ENCODE measurements around the gene CARS2.
A peak's percentile ranks its signal among the peaks of the same experiment; 100 is the strongest.
"Not testable (repeated sequence)": the region's sequence is repeated elsewhere in the genome, so short reads cannot be mapped to it uniquely, and the experiment has no call there.

The CARS2 gene

DNA sequence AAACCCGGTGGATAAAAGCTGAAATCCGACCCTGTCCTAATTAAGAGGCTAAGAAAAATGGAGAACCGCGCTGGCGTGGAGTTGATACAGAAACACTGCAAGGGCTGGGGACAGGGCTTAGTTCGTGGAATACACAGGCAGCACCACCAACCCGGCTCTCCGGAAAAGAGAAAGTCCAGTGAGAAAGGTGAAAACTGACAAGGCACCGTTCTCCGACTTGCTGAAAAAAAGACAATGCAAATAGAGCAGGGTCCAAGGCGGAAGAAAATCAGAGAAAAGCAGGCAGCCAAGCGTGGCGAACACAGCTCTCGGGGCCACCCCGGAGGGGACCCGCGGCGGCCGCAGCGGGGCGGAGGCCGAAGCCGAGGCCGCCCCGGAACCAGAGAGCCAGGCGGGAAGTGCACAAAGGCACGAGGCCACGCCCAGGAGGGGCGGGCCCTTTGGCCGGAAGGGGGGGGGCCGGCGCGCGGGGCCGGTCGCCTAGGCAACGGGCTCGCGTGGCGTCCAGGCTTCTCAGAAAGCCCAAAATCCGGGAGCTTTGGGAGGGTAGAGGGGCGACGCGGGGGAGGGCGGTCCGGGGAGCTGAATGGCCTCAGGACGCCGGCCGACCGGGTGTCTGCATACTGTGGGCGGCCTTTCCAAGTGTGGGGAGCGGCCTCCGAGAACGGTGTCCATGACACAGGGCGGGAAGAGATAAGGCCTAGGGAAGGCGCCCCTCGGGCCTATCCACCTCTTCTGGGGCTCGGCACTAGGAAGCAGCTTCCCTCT, 6.3 kb upstream of the CARS2 start:
- peak; percentile 94 for DNase-seq (ENCODE audit: low spot score)
- TF ChIP-seq, protein P1, sequence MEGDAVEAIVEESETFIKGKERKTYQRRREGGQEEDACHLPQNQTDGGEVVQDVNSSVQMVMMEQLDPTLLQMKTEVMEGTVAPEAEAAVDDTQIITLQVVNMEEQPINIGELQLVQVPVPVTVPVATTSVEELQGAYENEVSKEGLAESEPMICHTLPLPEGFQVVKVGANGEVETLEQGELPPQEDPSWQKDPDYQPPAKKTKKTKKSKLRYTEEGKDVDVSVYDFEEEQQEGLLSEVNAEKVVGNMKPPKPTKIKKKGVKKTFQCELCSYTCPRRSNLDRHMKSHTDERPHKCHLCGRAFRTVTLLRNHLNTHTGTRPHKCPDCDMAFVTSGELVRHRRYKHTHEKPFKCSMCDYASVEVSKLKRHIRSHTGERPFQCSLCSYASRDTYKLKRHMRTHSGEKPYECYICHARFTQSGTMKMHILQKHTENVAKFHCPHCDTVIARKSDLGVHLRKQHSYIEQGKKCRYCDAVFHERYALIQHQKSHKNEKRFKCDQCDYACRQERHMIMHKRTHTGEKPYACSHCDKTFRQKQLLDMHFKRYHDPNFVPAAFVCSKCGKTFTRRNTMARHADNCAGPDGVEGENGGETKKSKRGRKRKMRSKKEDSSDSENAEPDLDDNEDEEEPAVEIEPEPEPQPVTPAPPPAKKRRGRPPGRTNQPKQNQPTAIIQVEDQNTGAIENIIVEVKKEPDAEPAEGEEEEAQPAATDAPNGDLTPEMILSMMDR (IDR thresholded peaks at IDR 0.05; ENCODE audit: extremely low read depth, insufficient read depth, missing control alignments), result no peak
- in situ Hi-C loops (cut with MboI; ENCODE audit: low pct_unique_long_range_greater_than_20kb, low sequenced_read_pairs, unreplicated experiment), result no loop called here

DNA sequence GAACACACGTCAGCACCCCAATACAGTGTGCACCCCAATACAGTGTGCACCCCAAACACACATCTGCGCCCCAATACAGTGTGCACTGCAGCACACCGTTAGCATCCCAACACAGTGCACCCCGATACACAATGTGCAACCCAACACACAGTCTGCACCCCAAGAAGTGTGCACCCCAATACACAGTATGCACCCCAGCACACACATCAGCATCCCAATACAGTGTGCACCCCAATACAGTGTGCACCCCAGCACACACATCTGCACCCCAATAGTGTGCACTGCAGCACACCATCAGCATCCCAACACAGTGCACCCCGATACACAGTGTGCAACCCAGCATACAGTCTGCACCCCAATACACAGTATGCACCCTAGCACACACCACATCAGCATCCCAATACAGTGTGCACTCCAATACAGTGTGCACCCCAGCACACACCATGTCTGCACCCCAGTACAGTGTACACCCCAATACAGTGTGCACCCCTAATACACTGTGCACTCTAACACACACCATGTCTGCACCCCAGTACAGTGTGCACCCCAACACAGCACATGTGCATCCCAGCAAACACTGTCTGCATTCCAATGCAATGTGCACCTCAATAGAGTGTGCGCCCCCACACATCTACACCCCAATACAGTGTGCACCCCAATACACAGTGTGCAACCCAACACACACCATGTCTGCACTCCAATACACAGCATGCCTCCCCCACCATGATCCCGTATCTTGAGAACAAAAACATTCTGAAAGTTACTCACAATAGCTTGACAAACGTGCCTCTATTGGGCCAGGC, 855 bp upstream of the CARS2 start:
- in situ Hi-C loops (cut with MboI; ENCODE audit: low pct_unique_long_range_greater_than_20kb, low sequenced_read_pairs, unreplicated experiment), result no loop called here
- TF ChIP-seq, protein P1 (IDR thresholded peaks at IDR 0.05; ENCODE audit: extremely low read depth, insufficient read depth, missing control alignments), result no peak

DNA sequence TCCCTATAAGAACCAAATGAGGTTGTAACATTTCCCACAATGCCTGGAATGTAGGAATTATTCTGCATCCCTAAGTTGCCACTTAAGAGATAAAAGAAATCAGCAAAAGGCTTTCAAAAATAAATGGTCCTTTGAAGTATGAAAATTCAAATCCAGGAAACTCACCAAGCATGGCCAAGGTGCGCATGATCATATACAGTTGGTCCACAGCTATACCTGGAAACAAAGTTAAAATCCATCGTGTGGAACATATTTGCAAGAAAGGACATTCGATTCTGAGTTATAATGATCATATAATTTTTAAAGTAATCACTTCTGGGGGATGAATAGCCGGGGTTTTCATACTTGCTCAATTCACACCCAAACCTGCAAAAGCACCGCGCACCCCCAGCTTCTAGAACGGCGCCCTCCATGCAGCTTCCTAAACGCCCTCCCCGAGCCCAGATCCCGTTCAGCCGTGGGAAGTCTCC, 525 bp downstream of the CARS2 start:
- in situ Hi-C loops (cut with MboI; ENCODE audit: low pct_unique_long_range_greater_than_20kb, low sequenced_read_pairs, unreplicated experiment), result no loop called here

More for the DNA sequence above, 855 bp upstream of the CARS2 start:
- DNase-seq (ENCODE audit: low spot score), result no peak

DNA sequence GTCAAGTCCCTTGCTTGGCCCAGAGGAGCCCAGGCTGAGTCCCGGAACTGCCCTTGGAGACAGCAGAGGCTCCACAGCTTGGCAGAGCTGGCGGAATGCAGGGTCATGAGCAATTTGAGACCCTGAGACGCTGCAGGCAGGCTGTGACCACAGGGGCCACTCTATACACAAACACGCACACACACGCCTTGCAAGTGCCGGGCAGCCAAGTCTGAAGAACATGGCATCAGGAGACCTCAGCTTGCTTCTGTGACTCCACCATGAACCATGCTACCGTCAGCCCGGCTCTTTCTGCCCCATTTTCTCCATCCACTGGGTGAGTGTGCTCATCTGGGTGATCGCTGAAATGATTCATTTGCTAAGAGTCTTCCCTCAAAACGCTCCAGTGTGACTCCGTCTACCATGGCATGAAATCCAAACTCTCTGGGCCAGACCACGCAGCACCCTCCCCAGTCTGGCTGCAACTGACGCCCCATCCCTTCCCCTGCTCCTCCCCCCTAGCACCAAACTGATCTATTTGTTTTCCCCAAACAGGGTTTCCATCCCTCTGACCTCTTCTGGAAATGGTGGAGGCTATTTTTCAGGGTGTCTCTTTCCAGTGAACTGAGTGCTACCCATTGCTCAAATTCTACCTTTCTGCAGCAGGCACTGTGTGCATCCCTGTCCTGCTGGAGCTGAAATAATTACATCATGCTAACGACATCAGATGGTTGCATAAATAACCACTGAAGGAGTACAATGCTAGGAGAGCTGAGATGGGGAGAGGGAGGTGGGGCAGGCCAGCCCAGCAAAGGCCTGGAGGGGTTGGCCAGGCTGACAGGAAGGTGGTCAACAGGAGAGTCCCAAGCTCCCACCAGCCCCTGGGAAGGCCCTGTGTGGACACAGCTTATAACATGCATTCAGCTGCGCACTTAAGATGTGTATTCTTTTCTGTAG, 3.1 kb downstream of the CARS2 start:
- TF ChIP-seq, protein P1 (IDR thresholded peaks at IDR 0.05; ENCODE audit: extremely low read depth, insufficient read depth, missing control alignments), result no peak
- in situ Hi-C loops (cut with MboI; ENCODE audit: low pct_unique_long_range_greater_than_20kb, low sequenced_read_pairs, unreplicated experiment), result no loop called here
- no peak for DNase-seq (ENCODE audit: low spot score)

More for the DNA sequence above, 525 bp downstream of the CARS2 start:
- no peak for DNase-seq (ENCODE audit: low spot score)
- TF ChIP-seq, protein P1 (IDR thresholded peaks at IDR 0.05; ENCODE audit: extremely low read depth, insufficient read depth, missing control alignments), result no peak

DNA sequence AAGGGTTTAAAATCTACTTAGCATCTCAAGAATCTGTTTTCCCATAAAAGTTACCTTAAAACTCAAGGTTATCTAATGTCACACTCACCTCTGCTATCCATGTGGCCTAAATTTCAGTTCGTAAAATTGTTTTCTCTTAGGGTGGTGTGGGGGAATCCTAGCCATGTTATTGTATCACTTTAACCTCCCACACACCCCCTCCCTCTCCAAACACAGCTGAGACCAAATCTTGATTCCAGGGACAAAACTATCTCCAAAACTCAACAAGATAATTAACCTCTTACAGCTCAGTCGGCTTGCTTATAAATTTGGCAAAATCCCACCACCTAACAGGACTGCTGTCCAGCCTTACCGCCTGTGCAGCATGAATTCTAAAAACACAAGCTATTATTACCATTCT, 3.8 kb downstream of the CARS2 start:
- no peak for DNase-seq (ENCODE audit: low spot score)
- TF ChIP-seq, protein P1 (IDR thresholded peaks at IDR 0.05; ENCODE audit: extremely low read depth, insufficient read depth, missing control alignments), result no peak
- in situ Hi-C loops (cut with MboI; ENCODE audit: low pct_unique_long_range_greater_than_20kb, low sequenced_read_pairs, unreplicated experiment), result no loop called here

DNA sequence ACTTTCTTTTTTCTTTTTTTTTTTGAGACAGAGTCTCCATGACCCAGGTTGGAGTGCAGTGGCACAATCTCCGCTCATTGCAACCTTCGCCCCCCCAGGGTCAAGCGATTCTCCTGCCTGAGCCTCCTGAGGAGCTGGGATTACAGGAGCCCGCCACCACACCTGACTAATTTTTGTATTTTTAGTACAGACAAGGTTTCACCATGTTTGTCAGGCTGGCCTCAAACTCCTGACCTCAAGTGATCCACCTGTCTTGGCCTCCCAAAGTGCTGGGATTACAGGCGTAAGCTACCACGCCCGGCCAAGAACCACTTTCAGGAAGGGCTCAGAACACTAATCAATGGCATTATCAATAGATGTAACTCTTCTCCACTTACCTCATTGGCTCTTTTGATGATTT, 4.9 kb downstream of the CARS2 start:
- DNase-seq (ENCODE audit: low spot score); in situ Hi-C loops (cut with MboI; ENCODE audit: low pct_unique_long_range_greater_than_20kb, low sequenced_read_pairs, unreplicated experiment): not testable (repeated sequence)
